ENCODE measurements around the gene IL21.

GRCh38 chr4:122622400-122622799 is 1.5 kb upstream of the IL21 start:
- no peak for TF ChIP-seq CTCF (IDR thresholded peaks at IDR 0.05; ENCODE audit: poor library complexity)
- no peak for TF ChIP-seq EZH2 (IDR thresholded peaks at IDR 0.05; ENCODE audit: borderline replicate concordance)
